SK-N-MC (cell line): ENCODE measurements around the gene PRM3.

Source experiments
- DNase-seq: peaks from one replicate; pipeline ENCODE4 v3.0.0-alpha.2; 2011; ENCODE audit warnings: low read depth, low spot score
- H3K27ac ChIP-seq: fragments of 200-600 bp; sonication (generic); 2 replicates; pipeline ENCODE4 v1.5.1; 2016; ENCODE audit warnings: mixed run types
- H3K36me3 ChIP-seq: fragments of 200-600 bp; sonication (generic); 2 replicates; pipeline ENCODE4 v1.6.1; 2017; ENCODE audit warnings: antibody characterized with exemption, low read length, mixed read lengths; ENCODE audit not compliant: insufficient read depth
- H3K4me3 ChIP-seq: fragments of 200-600 bp; sonication (generic); 2 replicates; pipeline ENCODE4 v1.5.1; 2016
- H3K9ac ChIP-seq: fragments of 200-600 bp; sonication (generic); 2 replicates; pipeline ENCODE4 v1.8.0; 2017; ENCODE audit warnings: mixed run types, mixed read lengths; ENCODE audit not compliant: insufficient read length
- H3K9me3 ChIP-seq: fragments of 200-600 bp; sonication (generic); 2 replicates; pipeline ENCODE4 v1.6.1; 2017; ENCODE audit warnings: low read depth, mild to moderate bottlenecking, antibody characterized with exemption, low read length, moderate library complexity, mixed read lengths
- EZH2 ChIP-seq: fragments of 200-600 bp; sonication (generic); IDR thresholded peaks from one replicate; pipeline ENCODE4 v1.6.1; 2017; ENCODE audit warnings: antibody characterized with exemption
- FOXP2 ChIP-seq: optimal IDR thresholded peaks from 2 replicates; pipeline ENCODE3; 2011; ENCODE audit warnings: mild to moderate bottlenecking, moderate library complexity; ENCODE audit not compliant: insufficient read depth; ENCODE audit errors: extremely low read length, control extremely low read depth
- POLR2AphosphoS5 ChIP-seq: IDR thresholded peaks from 2 replicates; pipeline ENCODE4 v1.6.1; 2012; ENCODE audit warnings: mild to moderate bottlenecking, low read depth, low read length, borderline replicate concordance

Gene PRM3

GRCh38 chr16:11234884-11235702 is 38.3 kb downstream of the PRM3 start:
- no peak for DNase-seq
- no peaks in the 10 kb centered on the region for H3K9me3 ChIP-seq
- no peak overlapping the region for H3K9ac ChIP-seq
- no peak overlapping the region for H3K4me3 ChIP-seq
- H3K27ac ChIP-seq: no peak overlapping the region
- TF ChIP-seq FOXP2 (no peak), EZH2 (no peak), POLR2AphosphoS5 (no peak)
- no peaks in the 10 kb centered on the region for H3K36me3 ChIP-seq

GRCh38 chr16:11233727-11234376 is 39.6 kb downstream of the PRM3 start:
- Histone ChIP-seq H3K36me3 (no peaks in the 10 kb centered on the region), H3K4me3 (no peak overlapping the region), H3K27ac (no peak overlapping the region), H3K9ac (no peak overlapping the region), H3K9me3 (no peaks in the 10 kb centered on the region)
- no peak for TF ChIP-seq POLR2AphosphoS5
- TF ChIP-seq FOXP2: no peak
- TF ChIP-seq EZH2: no peak
- DNase-seq: no peak

- H3K9me3 ChIP-seq: no peaks in the 10 kb centered on the region
- no peak overlapping the region for H3K4me3 ChIP-seq
- H3K36me3 ChIP-seq: no peaks in the 10 kb centered on the region
- no peak overlapping the region for H3K27ac ChIP-seq
- H3K9ac ChIP-seq: no peak overlapping the region
- no peak for DNase-seq
- TF ChIP-seq POLR2AphosphoS5 (no peak), EZH2 (no peak), FOXP2 (no peak)
These were observed 40.3 kb downstream of the PRM3 start for GRCh38 chr16:11232852-11233726.

- Histone ChIP-seq H3K36me3 (no peaks in the 10 kb centered on the region), H3K27ac (no peak overlapping the region), H3K9me3 (no peaks in the 10 kb centered on the region), H3K9ac (no peak overlapping the region), H3K4me3 (no peak overlapping the region)
- TF ChIP-seq FOXP2: no peak
- TF ChIP-seq POLR2AphosphoS5: no peak
- no peak for TF ChIP-seq EZH2
- no peak for DNase-seq
These were observed 41.1 kb downstream of the PRM3 start for GRCh38 chr16:11232302-11232851.

GRCh38 chr16:11231367-11231970 is 42.0 kb downstream of the PRM3 start:
- no peak overlapping the region for H3K4me3 ChIP-seq
- H3K36me3 ChIP-seq: no peaks in the 10 kb centered on the region
- H3K9me3 ChIP-seq: no peaks in the 10 kb centered on the region
- no peak overlapping the region for H3K9ac ChIP-seq
- no peak for DNase-seq
- H3K27ac ChIP-seq: no peak overlapping the region
- TF ChIP-seq EZH2: no peak
- no peak for TF ChIP-seq FOXP2
- TF ChIP-seq POLR2AphosphoS5: no peak

- no peak for DNase-seq
- H3K27ac ChIP-seq: no peak overlapping the region
- no peak for TF ChIP-seq EZH2
- no peak for TF ChIP-seq POLR2AphosphoS5
These were observed 43.5 kb downstream of the PRM3 start for GRCh38 chr16:11229906-11230305.

GRCh38 chr16:11229432-11229831 is 44.0 kb downstream of the PRM3 start:
- Histone ChIP-seq H3K4me3 (no peak overlapping the region), H3K9me3 (no peaks in the 10 kb centered on the region), H3K9ac (no peak overlapping the region), H3K36me3 (no peaks in the 10 kb centered on the region), H3K27ac (no peak overlapping the region)
- TF ChIP-seq FOXP2: no peak
- no peak for TF ChIP-seq EZH2
- TF ChIP-seq POLR2AphosphoS5: no peak
- DNase-seq: no peak

More at GRCh38 chr16:11229906-11230305, 43.5 kb downstream of the PRM3 start:
- no peaks in the 10 kb centered on the region for H3K9me3 ChIP-seq
- H3K36me3 ChIP-seq: no peaks in the 10 kb centered on the region
- no peak overlapping the region for H3K9ac ChIP-seq
- no peak overlapping the region for H3K4me3 ChIP-seq
